GM23338 (cell line): ENCODE measurements around the gene FGF8.

Experiments
- CTCF ChIP-seq, 2 experiments: fragments of 200-600 bp in 1 of 2; sonication (generic) in 1 of 2; conservative IDR thresholded peaks; 2 replicates each; pipeline versions ENCODE4 v1.5.1 to v1.6.1; 2016 to 2017; ENCODE audit warnings: antibody characterized with exemption in 2 of 2, low read depth in 2 of 2, mild to moderate bottlenecking in 2 of 2, moderate library complexity in 1 of 2
- EZH2 ChIP-seq: fragments of 200-600 bp; sonication (generic); IDR thresholded peaks from one replicate; pipeline ENCODE4 v1.8.0; 2017; ENCODE audit warnings: antibody characterized with exemption, mild to moderate bottlenecking, low read depth; ENCODE audit not compliant: unreplicated experiment
- EZH2phosphoT487 ChIP-seq: fragments of 200-600 bp; sonication (generic); IDR thresholded peaks from one replicate; pipeline ENCODE4 v1.8.1; 2018; ENCODE audit warnings: antibody characterized with exemption; ENCODE audit not compliant: unreplicated experiment
- STAT1 ChIP-seq: IDR thresholded peaks from one replicate; pipeline ENCODE4 v1.6.1; 2016; ENCODE audit warnings: antibody characterized with exemption; ENCODE audit not compliant: unreplicated experiment

- no peak for TF ChIP-seq STAT1
- TF ChIP-seq CTCF (conservative IDR thresholded peaks at IDR 0.05; ENCODE audit: low read depth in 2 of 2), result no peak
- TF ChIP-seq EZH2phosphoT487, result no peak
- TF ChIP-seq EZH2, result no peak
These were observed 3.7 kb downstream of the FGF8 start for GRCh38 chr10:101772017-101772894.
